ENCODE data around the gene IRF8.
"Not testable (repeated sequence)": the region's sequence is repeated elsewhere in the genome, so short reads cannot be mapped to it uniquely, and the experiment has no call there.

The IRF8 gene

GRCh38 chr16:85940214-85940613, 41.3 kb downstream of the IRF8 start:
- H3K4me3 ChIP-seq (ENCODE audit: low read depth, low read length): no peak overlapping the region
- DNase-seq (ENCODE audit: low read depth): no peak
- TF ChIP-seq MYC (IDR thresholded peaks at IDR 0.05; ENCODE audit: low read depth, low read length) (no peak), POLR2A (IDR thresholded peaks at IDR 0.05; ENCODE audit: extremely low read depth, insufficient read length) (no peak), MAX (IDR thresholded peaks at IDR 0.05; ENCODE audit: low read depth, low read length) (no peak)
- TF ChIP-seq, protein P1, sequence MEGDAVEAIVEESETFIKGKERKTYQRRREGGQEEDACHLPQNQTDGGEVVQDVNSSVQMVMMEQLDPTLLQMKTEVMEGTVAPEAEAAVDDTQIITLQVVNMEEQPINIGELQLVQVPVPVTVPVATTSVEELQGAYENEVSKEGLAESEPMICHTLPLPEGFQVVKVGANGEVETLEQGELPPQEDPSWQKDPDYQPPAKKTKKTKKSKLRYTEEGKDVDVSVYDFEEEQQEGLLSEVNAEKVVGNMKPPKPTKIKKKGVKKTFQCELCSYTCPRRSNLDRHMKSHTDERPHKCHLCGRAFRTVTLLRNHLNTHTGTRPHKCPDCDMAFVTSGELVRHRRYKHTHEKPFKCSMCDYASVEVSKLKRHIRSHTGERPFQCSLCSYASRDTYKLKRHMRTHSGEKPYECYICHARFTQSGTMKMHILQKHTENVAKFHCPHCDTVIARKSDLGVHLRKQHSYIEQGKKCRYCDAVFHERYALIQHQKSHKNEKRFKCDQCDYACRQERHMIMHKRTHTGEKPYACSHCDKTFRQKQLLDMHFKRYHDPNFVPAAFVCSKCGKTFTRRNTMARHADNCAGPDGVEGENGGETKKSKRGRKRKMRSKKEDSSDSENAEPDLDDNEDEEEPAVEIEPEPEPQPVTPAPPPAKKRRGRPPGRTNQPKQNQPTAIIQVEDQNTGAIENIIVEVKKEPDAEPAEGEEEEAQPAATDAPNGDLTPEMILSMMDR (IDR thresholded peaks at IDR 0.05; ENCODE audit: low read depth, low read length): no peak

GRCh38 chr16:85941863-85942644, 43.1 kb downstream of the IRF8 start:
- no peak overlapping the region for H3K4me3 ChIP-seq (ENCODE audit: low read depth, low read length)
- DNase-seq (ENCODE audit: low read depth): no peak
- TF ChIP-seq, protein P1 (IDR thresholded peaks at IDR 0.05; ENCODE audit: low read depth, low read length): no peak
- TF ChIP-seq MYC (IDR thresholded peaks at IDR 0.05; ENCODE audit: low read depth, low read length) (no peak), MAX (IDR thresholded peaks at IDR 0.05; ENCODE audit: low read depth, low read length) (no peak)

- H3K4me3 ChIP-seq (ENCODE audit: low read depth, low read length); DNase-seq (ENCODE audit: low read depth): not testable (repeated sequence)
These were observed 43.7 kb downstream of the IRF8 start for GRCh38 chr16:85942659-85943058.

DNA sequence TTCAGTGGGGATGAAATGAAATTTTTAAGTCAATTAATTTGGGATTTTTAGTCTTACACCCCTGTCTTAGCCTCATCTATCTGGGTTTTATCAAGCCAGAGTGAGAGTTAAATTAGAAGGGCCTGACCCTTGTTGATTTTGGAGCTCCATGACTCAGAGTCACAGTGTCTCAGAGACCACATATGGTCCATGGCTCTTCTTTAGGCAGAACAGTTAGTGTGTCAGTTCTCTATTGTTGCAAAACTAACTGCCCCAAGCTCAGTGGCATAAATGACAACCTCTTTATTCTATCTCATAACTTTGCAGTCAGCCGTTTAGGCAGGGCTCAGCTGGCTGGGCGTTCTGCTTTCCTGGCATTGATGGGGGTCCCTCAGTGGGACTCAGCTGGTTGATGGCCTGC, 44.7 kb downstream of the IRF8 start:
- peak; percentile 82 for DNase-seq (ENCODE audit: low read depth)
- no peak overlapping the region for H3K4me3 ChIP-seq (ENCODE audit: low read depth, low read length)
- TF ChIP-seq MYC (IDR thresholded peaks at IDR 0.05; ENCODE audit: low read depth, low read length): peak; percentile 48; the same call in 1 of the 2 replicates
- TF ChIP-seq, protein P1 (IDR thresholded peaks at IDR 0.05; ENCODE audit: low read depth, low read length): no peak

- DNase-seq (ENCODE audit: low read depth): no peak
- H3K4me3 ChIP-seq (ENCODE audit: low read depth, low read length): no peak overlapping the region
- TF ChIP-seq, protein P1 (IDR thresholded peaks at IDR 0.05; ENCODE audit: low read depth, low read length): no peak
- TF ChIP-seq MYC (IDR thresholded peaks at IDR 0.05; ENCODE audit: low read depth, low read length) (no peak), MAX (IDR thresholded peaks at IDR 0.05; ENCODE audit: low read depth, low read length) (no peak), POLR2A (IDR thresholded peaks at IDR 0.05; ENCODE audit: extremely low read depth, insufficient read length) (no peak)
These were observed 45.8 kb downstream of the IRF8 start for GRCh38 chr16:85944572-85945423.

DNA sequence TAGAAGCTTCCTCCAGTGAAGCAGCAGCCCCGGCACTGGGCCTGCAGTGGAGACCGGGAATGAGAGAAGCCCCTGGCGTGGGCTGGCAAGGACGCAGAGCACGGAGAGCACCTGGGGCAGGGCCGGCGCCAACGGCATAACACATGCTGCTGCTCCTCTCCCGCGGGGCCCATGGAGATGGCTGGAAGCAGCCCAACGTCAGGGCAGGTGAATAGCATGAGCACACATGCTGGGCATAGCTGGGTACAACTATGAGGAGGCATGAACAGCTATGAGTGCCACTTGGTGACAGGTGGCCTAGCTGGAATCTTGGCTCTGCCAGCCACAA, 46.4 kb downstream of the IRF8 start:
- no peak for DNase-seq (ENCODE audit: low read depth)
- TF ChIP-seq MAX (IDR thresholded peaks at IDR 0.05; ENCODE audit: low read depth, low read length) (no peak), MYC (IDR thresholded peaks at IDR 0.05; ENCODE audit: low read depth, low read length) (no peak), POLR2A (IDR thresholded peaks at IDR 0.05; ENCODE audit: extremely low read depth, insufficient read length) (no peak)
- TF ChIP-seq, protein P1 (IDR thresholded peaks at IDR 0.05; ENCODE audit: low read depth, low read length): no peak
- no peak overlapping the region for H3K4me3 ChIP-seq (ENCODE audit: low read depth, low read length)
